Activated T-helper 2 cell treated with anti-CD3 and anti-CD28 coated beads, Interferon-gamma antibody, Interleukin-2, Interleukin-4, amounts not matched to agents 10 μg/mL and 5 μg/mL and 100 μg/mL, durations not matched to agents 14 hours and 24 hours and 36 hours (primary cell): ENCODE results near the gene GRIN3B. TPM values are rescaled to one million over a fixed set of nuclear protein-coding genes. Genes with fewer than 3 reads are reported as not detected.
"Not testable (repeated sequence)": the region's sequence is repeated elsewhere in the genome, so short reads cannot be mapped to it uniquely, and the experiment has no call there.

Experiments
- DNase-seq: peaks from one replicate; pipeline ENCODE4 v3.0.0; 2021; ENCODE audit warnings: low spot score
- H3K27ac Mint-ChIP-seq: one replicate; pipeline ENCODE4 v1.8.0; 2021; ENCODE audit warnings: mixed read lengths
- H3K27me3 Mint-ChIP-seq: one replicate; pipeline ENCODE4 v1.8.0; 2021; ENCODE audit warnings: low read depth, mixed read lengths
- H3K36me3 Mint-ChIP-seq: one replicate; pipeline ENCODE4 v1.8.0; 2021; ENCODE audit warnings: low read depth, mixed read lengths
- H3K4me1 Mint-ChIP-seq: one replicate; pipeline ENCODE4 v1.8.0; 2021; ENCODE audit warnings: low read depth, mixed read lengths
- H3K4me3 Mint-ChIP-seq: one replicate; pipeline ENCODE4 v1.8.0; 2021; ENCODE audit warnings: low read depth, mild to moderate bottlenecking, moderate library complexity, mixed read lengths
- H3K9me3 Mint-ChIP-seq: one replicate; pipeline ENCODE4 v1.8.0; 2021; ENCODE audit warnings: mixed read lengths
- intact Hi-C: fragments of 100-400 bp; cut with micrococcal nuclease; formaldehyde crosslinking; loops from one replicate; pipeline ENCODE4 v1.15.1; 2023
- total RNA-seq: library from RNA; stranded (reverse); gene quantifications from 2 replicates; pipeline ENCODE4 v1.2.3, GENCODE V29; 2022

GRIN3B gene
- total RNA-seq = 0.11 TPM in 1 of 2 replicates, not detected in the other

GRCh38 chr19:1000095-1000494 lies at the start of gene GRIN3B:
GRIN3B (plus strand) TSS chr19:1000419; CDS start chr19:1000438, 19 bp downstream.
- Mint-ChIP-seq H3K27ac (no peak within 1 kb of the TSS), H3K4me1 (peaks cover 1% of the 10 kb centered on the region), H3K36me3 (peaks cover 5% of the 10 kb centered on the region), H3K27me3 (peaks cover 27% of the 10 kb centered on the region), H3K9me3 (no peaks in the 10 kb centered on the region), H3K4me3 (no peak within 1 kb of the TSS)
- intact Hi-C loops = loop anchor here (2.0 kb wide), 2 partner anchors 75 to 229 kb away; no protein-coding TSS in a partner anchor
- DNase-seq = peak; percentile 47

GRCh38 chr19:952049-952679 lies 48.1 kb upstream of the GRIN3B start:
- H3K4me3 Mint-ChIP-seq = no peak overlapping the region
- H3K27ac Mint-ChIP-seq = no peak overlapping the region
- peaks cover 1% of the 10 kb centered on the region for H3K4me1 Mint-ChIP-seq
- no peaks in the 10 kb centered on the region for H3K36me3 Mint-ChIP-seq
- intact Hi-C loops = no loop called here
- no peaks in the 10 kb centered on the region for H3K9me3 Mint-ChIP-seq
- DNase-seq = no peak
- no peaks in the 10 kb centered on the region for H3K27me3 Mint-ChIP-seq

- H3K9me3 Mint-ChIP-seq = no peaks in the 10 kb centered on the region
- peak overlapping the region; percentile 13 for H3K4me3 Mint-ChIP-seq
- no peak for DNase-seq
- peaks cover 1% of the 10 kb centered on the region for H3K4me1 Mint-ChIP-seq
- intact Hi-C loops = no loop called here
- H3K27me3 Mint-ChIP-seq = no peaks in the 10 kb centered on the region
- no peaks in the 10 kb centered on the region for H3K36me3 Mint-ChIP-seq
- no peak overlapping the region for H3K27ac Mint-ChIP-seq
These were observed 47.4 kb upstream of the GRIN3B start for GRCh38 chr19:952680-953444.

GRCh38 chr19:953445-954271 lies 46.6 kb upstream of the GRIN3B start:
- no peak overlapping the region for H3K4me3 Mint-ChIP-seq
- intact Hi-C loops = no loop called here
- H3K36me3 Mint-ChIP-seq = no peaks in the 10 kb centered on the region
- peaks cover 1% of the 10 kb centered on the region for H3K4me1 Mint-ChIP-seq
- no peaks in the 10 kb centered on the region for H3K27me3 Mint-ChIP-seq
- DNase-seq = no peak
- H3K27ac Mint-ChIP-seq = no peak overlapping the region
- no peaks in the 10 kb centered on the region for H3K9me3 Mint-ChIP-seq

GRCh38 chr19:954272-954671 lies 45.9 kb upstream of the GRIN3B start:
- no peaks in the 10 kb centered on the region for H3K36me3 Mint-ChIP-seq
- no peaks in the 10 kb centered on the region for H3K27me3 Mint-ChIP-seq
- H3K27ac Mint-ChIP-seq = no peak overlapping the region
- H3K4me3 Mint-ChIP-seq = no peak overlapping the region
- H3K9me3 Mint-ChIP-seq = no peaks in the 10 kb centered on the region
- peaks cover 4% of the 10 kb centered on the region for H3K4me1 Mint-ChIP-seq
- DNase-seq = no peak
- intact Hi-C loops = no loop called here

GRCh38 chr19:954672-955494 lies 45.3 kb upstream of the GRIN3B start:
- no peak for DNase-seq
- intact Hi-C loops = no loop called here
- H3K4me3 Mint-ChIP-seq = no peak overlapping the region
- H3K4me1 Mint-ChIP-seq = peaks cover 4% of the 10 kb centered on the region
- no peaks in the 10 kb centered on the region for H3K36me3 Mint-ChIP-seq
- H3K27me3 Mint-ChIP-seq = no peaks in the 10 kb centered on the region
- no peaks in the 10 kb centered on the region for H3K9me3 Mint-ChIP-seq
- H3K27ac Mint-ChIP-seq = no peak overlapping the region

GRCh38 chr19:955803-956765 lies 44.1 kb upstream of the GRIN3B start:
- Mint-ChIP-seq H3K36me3 (no peaks in the 10 kb centered on the region), H3K9me3 (no peaks in the 10 kb centered on the region), H3K4me3 (no peak overlapping the region), H3K27ac (no peak overlapping the region), H3K27me3 (no peaks in the 10 kb centered on the region), H3K4me1 (peaks cover 2% of the 10 kb centered on the region)
- intact Hi-C loops = no loop called here
- no peak for DNase-seq

GRCh38 chr19:956766-957440 lies 43.3 kb upstream of the GRIN3B start:
- Mint-ChIP-seq H3K27ac (no peak overlapping the region), H3K4me3 (no peak overlapping the region), H3K4me1 (peaks cover 3% of the 10 kb centered on the region), H3K9me3 (no peaks in the 10 kb centered on the region), H3K36me3 (no peaks in the 10 kb centered on the region), H3K27me3 (no peaks in the 10 kb centered on the region)
- DNase-seq = no peak
- intact Hi-C loops = no loop called here

GRCh38 chr19:957578-957977 lies 42.6 kb upstream of the GRIN3B start:
- H3K27me3 Mint-ChIP-seq, H3K27ac Mint-ChIP-seq, H3K4me3 Mint-ChIP-seq, H3K4me1 Mint-ChIP-seq, H3K9me3 Mint-ChIP-seq, H3K36me3 Mint-ChIP-seq, intact Hi-C loops, DNase-seq: not testable (repeated sequence)

- intact Hi-C loops = no loop called here
- peak overlapping the region; percentile 22 for H3K27ac Mint-ChIP-seq
- peaks cover 3% of the 10 kb centered on the region for H3K36me3 Mint-ChIP-seq
- H3K27me3 Mint-ChIP-seq = no peaks in the 10 kb centered on the region
- peaks cover 7% of the 10 kb centered on the region for H3K4me1 Mint-ChIP-seq
- H3K4me3 Mint-ChIP-seq = no peak overlapping the region
- no peak for DNase-seq
- H3K9me3 Mint-ChIP-seq = no peaks in the 10 kb centered on the region
These were observed 41.0 kb upstream of the GRIN3B start for GRCh38 chr19:958967-959855.
